HG03521 (cell line): ENCODE data around the gene RNF222.
"Not testable (repeated sequence)": the region's sequence is repeated elsewhere in the genome, so short reads cannot be mapped to it uniquely, and the experiment has no call there.

Experiments
- ATAC-seq: cut with Tn5 transposase; IDR thresholded peaks from one replicate; pipeline ENCODE4 v1.9.1; 2021; ENCODE audit warnings: mild to moderate bottlenecking, moderate library complexity; ENCODE audit not compliant: unreplicated experiment

Gene RNF222

GRCh38 chr17:8347001-8347400 lies 50.6 kb downstream of the RNF222 start:
- ATAC-seq: not testable (repeated sequence)

- ATAC-seq: no peak
These were observed 51.5 kb downstream of the RNF222 start for GRCh38 chr17:8345951-8346665.

GRCh38 chr17:8345052-8345690 lies 52.5 kb downstream of the RNF222 start:
- no peak for ATAC-seq

GRCh38 chr17:8341456-8341855 lies 56.2 kb downstream of the RNF222 start:
- no peak for ATAC-seq
